Mesodermal cell (in vitro differentiated cells): Measurements from ENCODE around the gene KMT5C.

Experiments used
- H3K27ac ChIP-seq: 2 replicates; pipeline ENCODE4 v1.7.0; 2013; ENCODE audit warnings: mild to moderate bottlenecking, low read depth, low read length, moderate library complexity; ENCODE audit not compliant: severe bottlenecking
- H3K36me3 ChIP-seq: 2 replicates; pipeline ENCODE4 v1.7.1; 2013; ENCODE audit warnings: mild to moderate bottlenecking, low read length, moderate library complexity; ENCODE audit not compliant: control insufficient read depth, insufficient read depth
- H3K4me1 ChIP-seq: one replicate; pipeline ENCODE4 v1.7.1; 2013; ENCODE audit warnings: mild to moderate bottlenecking, low read length; ENCODE audit not compliant: insufficient read depth, control insufficient read depth, poor library complexity, severe bottlenecking
- H3K4me3 ChIP-seq: 2 replicates; pipeline ENCODE4 v1.7.0; 2013; ENCODE audit warnings: low read length, control low read depth, mild to moderate bottlenecking; ENCODE audit not compliant: insufficient read depth, poor library complexity, severe bottlenecking; ENCODE audit errors: extremely low read depth
- H3K9me3 ChIP-seq: 2 replicates; pipeline ENCODE4 v1.7.1; 2013; ENCODE audit warnings: mild to moderate bottlenecking, low read length, moderate library complexity; ENCODE audit not compliant: control insufficient read depth
- WGBS, 2 experiments: methylation state at CpG; one replicate each; pipeline ENCODE4 v1.1.5; 2013; ENCODE audit warnings: missing lambda C conversion rate in 2 of 2; ENCODE audit not compliant: insufficient coverage in 2 of 2; 5-methylcytosine and 5-hydroxymethylcytosine counted together

Gene KMT5C

GRCh38 chr19:55382522-55383054, 42.9 kb downstream of the KMT5C start:
- H3K9me3 ChIP-seq, result no peaks in the 10 kb centered on the region
- H3K27ac ChIP-seq, result no peak overlapping the region
- H3K4me3 ChIP-seq, result no peak overlapping the region
- 100% methylated on average over 2 of the region's 3 CpGs for WGBS, 2 experiments
- H3K36me3 ChIP-seq, result peaks cover 13% of the 10 kb centered on the region
- H3K4me1 ChIP-seq, result peaks cover 19% of the 10 kb centered on the region

DNA sequence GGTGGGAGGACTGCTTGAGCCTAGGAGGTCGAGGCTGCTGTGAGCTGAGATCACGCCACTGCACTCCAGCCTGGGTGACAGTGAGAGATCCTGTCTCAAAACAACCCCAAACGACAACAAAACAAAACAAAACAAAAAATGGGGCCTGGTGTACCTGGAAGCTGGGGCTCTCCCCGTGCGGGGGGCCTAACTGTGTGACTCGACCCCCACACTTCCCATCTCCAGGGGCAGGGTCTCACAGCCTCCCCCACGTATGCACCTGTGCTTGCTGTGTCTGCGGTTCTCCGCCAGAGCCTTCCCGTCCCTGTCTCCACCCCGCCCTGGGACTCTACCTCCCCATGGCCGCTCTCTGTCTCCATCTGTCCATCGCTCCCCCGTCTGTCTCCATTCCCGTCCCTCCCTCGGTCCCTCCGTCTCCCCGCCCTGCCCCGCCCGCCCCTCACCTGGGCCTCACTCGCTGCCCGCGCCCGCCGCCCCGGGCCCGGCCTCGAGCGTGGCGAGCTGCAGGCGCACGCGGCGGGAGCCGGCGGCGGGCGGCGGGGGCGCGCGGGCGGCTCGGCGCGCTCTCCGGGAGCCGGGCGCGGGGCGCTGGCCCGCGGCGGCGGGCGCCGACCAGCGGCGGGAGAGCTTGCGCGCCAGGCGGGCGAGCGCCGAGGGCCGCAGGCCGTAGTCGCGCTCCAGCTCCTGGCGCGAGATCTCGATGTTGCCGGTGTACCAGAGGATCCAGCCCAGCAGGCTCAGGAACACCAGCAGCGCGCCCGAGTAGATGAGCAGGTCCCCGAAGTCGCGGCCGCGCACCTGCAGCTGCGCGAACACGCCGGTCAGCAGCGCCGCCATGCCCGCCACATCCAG, 43.8 kb downstream of the KMT5C start:
- Histone ChIP-seq H3K27ac (no peak overlapping the region), H3K4me3 (peak overlapping the region; percentile 97)

DNA sequence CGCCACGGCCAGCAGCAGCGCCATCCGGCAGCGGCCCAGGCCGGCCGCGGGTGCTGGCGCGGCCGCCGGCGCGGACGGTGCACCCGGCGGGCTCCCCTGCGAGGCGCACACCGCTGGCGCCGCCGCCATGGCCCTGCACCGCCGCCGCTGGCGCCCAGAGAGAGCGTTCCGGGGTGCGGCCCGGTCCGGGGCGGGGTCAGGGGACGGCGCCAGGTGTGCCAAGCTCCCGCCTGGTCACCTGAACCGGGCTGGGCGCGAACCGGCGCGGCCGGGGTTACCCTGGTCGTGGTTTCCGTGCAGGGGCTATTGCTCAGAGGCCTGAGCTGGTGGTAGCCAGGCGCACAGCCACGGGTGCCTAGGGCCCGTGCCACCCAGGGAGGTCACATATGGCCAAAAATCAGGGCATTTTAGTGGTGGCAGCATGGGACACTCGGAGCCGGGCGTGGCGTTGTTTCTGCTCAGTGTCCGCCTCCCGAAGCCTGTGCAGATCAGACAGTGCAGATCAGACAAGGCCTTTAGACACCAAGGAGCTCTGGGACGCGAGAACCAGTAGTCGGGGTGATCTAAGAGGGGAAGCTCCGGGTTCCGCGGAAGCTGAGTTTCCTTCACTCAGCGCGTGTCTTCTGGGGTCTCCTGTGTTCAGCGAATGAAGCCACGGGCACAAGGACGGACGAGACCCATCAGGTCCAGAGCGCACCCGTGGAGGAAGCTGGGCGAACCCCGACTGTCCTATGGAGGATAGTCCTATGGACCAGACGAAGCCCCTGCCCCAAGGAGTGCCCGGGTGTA, 44.6 kb downstream of the KMT5C start, which contains the start of gene TMEM238:
TMEM238 (minus strand) TSS at position 162 of the 789 bp plus-strand sequence; CDS start at position 129, 33 bp downstream.
- WGBS, 2 experiments, result 40 to 45% methylated on average over 71 to 72 of the region's 72 CpGs
- H3K36me3 ChIP-seq, result peaks cover 31% of the 10 kb centered on the region
- H3K4me1 ChIP-seq, result peaks cover 32% of the 10 kb centered on the region
- peak within 1 kb of the TSS; percentile 97 for H3K4me3 ChIP-seq
- peak within 1 kb of the TSS; percentile 92 for H3K27ac ChIP-seq
- no peaks in the 10 kb centered on the region for H3K9me3 ChIP-seq

More for the DNA sequence above, 43.8 kb downstream of the KMT5C start:
- H3K4me1 ChIP-seq, result peaks cover 28% of the 10 kb centered on the region
- no peaks in the 10 kb centered on the region for H3K9me3 ChIP-seq
- WGBS, 2 experiments, result 5 to 6% methylated on average over 49 to 78 of the region's 88 CpGs
- peaks cover 22% of the 10 kb centered on the region for H3K36me3 ChIP-seq

GRCh38 chr19:55384920-55385723, 45.4 kb downstream of the KMT5C start:
- Histone ChIP-seq H3K4me3 (peak overlapping the region; percentile 97), H3K36me3 (peaks cover 38% of the 10 kb centered on the region), H3K4me1 (peaks cover 38% of the 10 kb centered on the region), H3K9me3 (no peaks in the 10 kb centered on the region), H3K27ac (peak overlapping the region; percentile 92)
- WGBS, 2 experiments, result 10% methylated on average over 27 to 33 of the region's 34 CpGs

DNA sequence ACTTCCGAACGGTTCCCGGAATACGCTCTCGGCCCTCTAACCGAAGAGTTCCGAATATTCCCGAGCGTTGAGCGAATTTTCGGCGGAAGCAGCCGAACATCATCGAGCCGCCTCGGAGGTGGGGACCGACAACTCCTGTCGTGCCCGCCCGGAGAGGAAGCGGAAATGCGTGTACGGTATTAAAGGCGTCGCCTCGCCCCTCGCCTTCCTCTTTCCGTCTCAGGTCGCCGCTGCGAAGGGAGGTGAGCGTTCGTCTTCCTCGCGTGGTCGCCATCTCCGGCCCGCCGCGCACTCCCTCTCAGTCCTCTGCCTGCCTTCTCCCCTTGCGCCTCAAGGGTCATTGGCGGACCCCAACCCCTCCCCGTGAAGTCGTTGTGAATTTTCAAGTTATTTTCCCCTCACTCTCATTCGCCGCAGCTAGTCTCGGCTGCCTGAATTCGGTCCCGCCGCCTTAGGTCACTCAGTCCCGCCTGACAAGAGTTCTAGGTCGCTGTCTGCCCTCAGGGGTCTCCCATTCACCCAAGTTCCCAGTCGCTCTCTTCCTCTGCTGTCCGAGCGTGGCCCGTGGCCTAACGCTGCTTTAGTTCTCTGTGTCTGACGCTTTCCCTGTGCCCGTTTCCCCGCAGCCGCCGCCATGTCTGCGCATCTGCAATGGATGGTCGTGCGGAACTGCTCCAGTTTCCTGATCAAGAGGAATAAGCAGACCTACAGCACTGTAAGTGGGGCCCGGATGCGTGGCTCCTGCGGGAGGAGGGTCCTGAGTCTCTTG, 46.2 kb downstream of the KMT5C start, which contains the start of gene RPL28:
RPL28 (plus strand) TSS at position 209 of the 769 bp plus-strand sequence; CDS start at position 635, 426 bp downstream.
- WGBS, 2 experiments, result 0% methylated on average over 58 to 65 of the region's 68 CpGs
- no peaks in the 10 kb centered on the region for H3K9me3 ChIP-seq
- peak within 1 kb of the TSS; percentile 97 for H3K4me3 ChIP-seq
- H3K4me1 ChIP-seq, result peaks cover 38% of the 10 kb centered on the region
- peak within 1 kb of the TSS; percentile 92 for H3K27ac ChIP-seq
- H3K36me3 ChIP-seq, result peaks cover 45% of the 10 kb centered on the region

DNA sequence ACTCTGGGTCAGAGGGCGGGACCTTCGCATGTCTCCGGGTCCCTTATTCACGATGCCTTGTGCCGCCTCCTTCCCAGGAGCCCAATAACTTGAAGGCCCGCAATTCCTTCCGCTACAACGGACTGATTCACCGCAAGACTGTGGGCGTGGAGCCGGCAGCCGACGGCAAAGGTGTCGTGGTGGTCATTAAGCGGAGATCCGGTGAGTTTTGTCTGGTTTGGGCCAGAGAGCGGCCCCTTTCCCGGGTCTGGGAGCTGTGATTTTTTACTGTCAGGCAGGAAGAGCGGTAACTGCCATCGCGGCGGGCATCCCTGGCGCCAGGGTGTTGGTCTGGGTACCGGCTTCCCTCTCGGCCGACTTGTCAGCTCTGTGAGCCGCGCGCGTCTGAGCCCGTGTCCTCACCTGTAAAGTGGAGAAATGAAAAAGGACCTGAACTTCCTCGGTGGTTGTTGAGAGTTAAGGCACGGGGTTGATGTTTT, 46.9 kb downstream of the KMT5C start:
- no peaks in the 10 kb centered on the region for H3K9me3 ChIP-seq
- H3K27ac ChIP-seq, result no peak overlapping the region
- peak overlapping the region; percentile 97 for H3K4me3 ChIP-seq
- H3K4me1 ChIP-seq, result peaks cover 38% of the 10 kb centered on the region
- peaks cover 49% of the 10 kb centered on the region for H3K36me3 ChIP-seq
- WGBS, 2 experiments, result 5 to 7% methylated on average over 31 to 33 of the region's 33 CpGs

DNA sequence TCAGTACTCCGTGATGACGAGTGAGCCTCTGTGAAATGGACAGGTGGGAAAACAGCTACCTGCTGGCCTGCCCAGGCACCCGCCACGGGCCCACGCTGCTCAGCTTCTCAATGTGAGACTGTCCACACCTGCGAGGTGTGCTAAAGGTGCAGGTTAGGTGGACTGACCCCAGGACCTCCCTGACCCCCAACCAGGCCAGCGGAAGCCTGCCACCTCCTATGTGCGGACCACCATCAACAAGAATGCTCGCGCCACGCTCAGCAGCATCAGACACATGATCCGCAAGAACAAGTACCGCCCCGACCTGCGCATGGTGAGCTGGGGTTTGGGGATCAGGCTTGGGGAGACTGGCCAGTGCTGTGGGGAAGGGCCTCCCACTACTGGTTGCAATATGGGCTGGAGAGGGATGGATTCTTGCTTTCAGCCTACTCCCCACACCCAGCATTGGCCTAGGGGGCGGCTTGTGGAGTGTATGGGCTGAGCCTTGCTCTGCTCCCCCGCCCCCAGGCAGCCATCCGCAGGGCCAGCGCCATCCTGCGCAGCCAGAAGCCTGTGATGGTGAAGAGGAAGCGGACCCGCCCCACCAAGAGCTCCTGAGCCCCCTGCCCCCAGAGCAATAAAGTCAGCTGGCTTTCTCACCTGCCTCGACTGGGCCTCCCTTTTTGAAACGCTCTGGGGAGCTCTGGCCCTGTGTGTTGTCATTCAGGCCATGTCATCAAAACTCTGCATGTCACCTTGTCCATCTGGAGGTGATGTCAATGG, 48.2 kb downstream of the KMT5C start:
- H3K4me1 ChIP-seq, result peaks cover 40% of the 10 kb centered on the region
- WGBS, 2 experiments, result 96% methylated on average over 15 to 20 of the region's 24 CpGs
- no peaks in the 10 kb centered on the region for H3K9me3 ChIP-seq
- peaks cover 49% of the 10 kb centered on the region for H3K36me3 ChIP-seq
- peak overlapping the region; percentile 97 for H3K4me3 ChIP-seq
- H3K27ac ChIP-seq, result no peak overlapping the region

- H3K4me1 ChIP-seq, result peaks cover 38% of the 10 kb centered on the region
Observed at GRCh38 chr19:55389386-55390317, 50.0 kb downstream of the KMT5C start.

More at GRCh38 chr19:55389386-55390317, 50.0 kb downstream of the KMT5C start:
- WGBS, 2 experiments, result 88 to 94% methylated on average over 15 to 19 of the region's 21 CpGs
- no peak overlapping the region for H3K27ac ChIP-seq
- H3K36me3 ChIP-seq, result peaks cover 49% of the 10 kb centered on the region
- H3K9me3 ChIP-seq, result no peaks in the 10 kb centered on the region
- no peak overlapping the region for H3K4me3 ChIP-seq
